Activated T-cell treated with anti-CD3 and anti-CD28 coated beads, Interleukin-2, amount 50 U/mL, for 4 hours (primary cell): ENCODE results near the gene MMP7. TPM values are rescaled to one million over a fixed set of nuclear protein-coding genes. Genes with fewer than 3 reads are reported as not detected.

ENCODE experiments used
- ATAC-seq, 2 donors: fragments of 200-7000 bp; cut with Tn5 transposase; one replicate each; pipeline ENCODE4 v1.10.0; 2021
- DNase-seq: peaks from one replicate; pipeline ENCODE4 v3.0.0-alpha.2; 2020
- H3K27me3 Mint-ChIP-seq: one replicate; pipeline ENCODE4 v1.8.0; 2021; ENCODE audit warnings: low read depth, mixed read lengths
- H3K36me3 Mint-ChIP-seq: one replicate; pipeline ENCODE4 v1.8.0; 2022; ENCODE audit warnings: mixed read lengths; ENCODE audit not compliant: insufficient read depth
- H3K4me1 Mint-ChIP-seq: one replicate; pipeline ENCODE4 v1.8.0; 2021; ENCODE audit warnings: low read depth, mixed read lengths
- H3K4me3 Mint-ChIP-seq: one replicate; pipeline ENCODE4 v1.8.0; 2021; ENCODE audit warnings: mild to moderate bottlenecking, moderate library complexity, mixed read lengths
- H3K9me3 Mint-ChIP-seq: one replicate; pipeline ENCODE4 v1.8.0; 2021; ENCODE audit warnings: mixed read lengths
- total RNA-seq, 3 donors: library from RNA; stranded (reverse); gene quantifications; one replicate each; pipeline ENCODE4 v1.2.1, GENCODE V29; 2021

The MMP7 gene
- total RNA-seq, 3 donors from 2014 or later, result 0.19 to 0.53 (median 0.47) TPM

DNA sequence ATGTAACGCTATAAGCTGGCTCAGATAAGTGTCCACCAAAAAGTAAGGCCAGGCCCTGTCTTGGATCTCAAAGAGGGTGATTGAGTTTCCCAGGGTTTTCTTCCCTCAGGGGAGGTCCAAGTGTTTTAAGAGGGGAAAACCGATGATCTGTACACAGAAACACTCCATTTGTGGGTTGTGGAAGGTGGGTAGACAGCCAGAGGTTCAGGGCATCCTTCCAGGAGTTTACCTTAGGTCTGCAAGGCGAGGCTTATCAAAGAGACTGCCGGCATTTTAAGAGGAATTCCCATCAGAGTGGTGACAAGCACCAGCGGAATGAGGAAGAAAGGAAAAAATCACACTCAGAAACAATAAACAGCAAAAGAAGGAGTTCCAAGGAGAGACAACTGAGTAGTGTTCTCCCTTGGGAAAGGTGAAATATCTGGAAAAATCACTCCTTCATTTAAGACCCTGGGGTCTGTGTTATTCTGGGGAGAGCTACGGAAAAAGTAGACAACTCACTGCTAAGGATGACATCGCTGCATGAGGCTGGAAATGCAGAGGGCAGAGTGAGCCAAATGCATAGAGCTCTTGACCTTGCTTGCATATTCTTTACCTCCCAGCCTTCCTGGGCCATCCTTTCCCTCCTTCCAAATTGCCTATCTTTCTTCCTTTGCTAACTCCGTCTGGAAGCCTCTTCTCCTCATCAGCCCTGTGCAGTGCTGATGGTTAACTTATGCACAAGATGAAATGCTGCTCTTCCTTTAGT, 22.1 kb upstream of the MMP7 start:
- H3K36me3 Mint-ChIP-seq, result no peaks in the 10 kb centered on the region
- ATAC-seq, result no peak

DNA sequence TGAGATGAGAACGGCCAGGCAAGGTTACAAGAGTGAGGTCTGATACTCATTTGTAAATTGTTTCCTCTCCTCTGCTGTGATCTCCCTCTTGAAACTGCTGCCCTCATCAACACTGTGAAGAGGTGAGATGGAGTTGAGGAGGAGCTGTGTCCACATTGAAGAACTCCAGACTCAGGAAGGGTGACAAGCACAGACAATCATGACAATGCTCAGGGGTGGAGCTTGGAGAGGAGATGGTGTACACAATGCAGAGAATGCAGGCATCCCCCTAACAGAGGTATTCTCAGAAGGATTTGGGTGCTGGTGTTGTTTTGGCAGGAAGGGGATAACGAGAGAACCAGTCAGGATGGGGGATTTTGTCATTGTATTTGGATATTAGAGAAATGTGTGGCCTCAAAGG, 21.5 kb upstream of the MMP7 start:
- Mint-ChIP-seq H3K4me1 (no peaks in the 10 kb centered on the region), H3K27me3 (peaks cover 2% of the 10 kb centered on the region), H3K4me3 (no peak overlapping the region), H3K9me3 (no peaks in the 10 kb centered on the region), H3K36me3 (no peaks in the 10 kb centered on the region)
- DNase-seq, result no peak
- ATAC-seq, result no peak

More for the DNA sequence above, 22.1 kb upstream of the MMP7 start:
- H3K9me3 Mint-ChIP-seq, result no peaks in the 10 kb centered on the region
- DNase-seq, result no peak
- no peaks in the 10 kb centered on the region for H3K4me1 Mint-ChIP-seq
- H3K4me3 Mint-ChIP-seq, result no peak overlapping the region
- H3K27me3 Mint-ChIP-seq, result peaks cover 2% of the 10 kb centered on the region

DNA sequence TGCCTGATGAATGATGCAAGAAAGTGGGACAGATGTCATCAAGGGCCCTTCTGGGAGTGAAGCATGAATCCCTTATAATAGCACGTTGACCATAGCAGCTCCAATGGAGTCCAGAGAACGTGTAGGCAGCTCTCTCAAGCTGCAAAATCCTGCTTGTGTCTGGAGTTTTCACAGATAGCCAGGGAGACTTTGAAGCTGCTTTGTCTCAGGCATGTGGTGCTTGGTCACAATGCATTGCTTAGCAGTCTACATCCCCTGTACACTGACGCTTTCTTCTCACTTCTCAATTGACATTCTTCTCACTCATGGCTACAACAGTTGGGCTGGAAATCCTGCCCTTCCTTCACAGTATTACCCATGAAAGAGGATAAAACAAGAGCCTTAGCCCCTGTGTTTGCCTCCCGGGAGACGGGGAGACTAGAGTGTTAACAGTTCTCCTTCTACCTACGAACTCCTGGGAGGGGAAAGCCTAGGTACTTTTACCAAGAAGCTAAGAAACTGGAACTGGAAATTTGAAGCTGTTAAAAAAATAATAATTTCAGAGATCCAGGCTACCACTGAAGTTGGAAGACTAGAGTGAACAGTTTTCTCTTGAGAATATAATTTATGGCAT, 20.7 kb upstream of the MMP7 start:
- peaks cover 2% of the 10 kb centered on the region for H3K27me3 Mint-ChIP-seq
- H3K4me3 Mint-ChIP-seq, result no peak overlapping the region
- H3K9me3 Mint-ChIP-seq, result no peaks in the 10 kb centered on the region
- H3K4me1 Mint-ChIP-seq, result peaks cover 3% of the 10 kb centered on the region
- H3K36me3 Mint-ChIP-seq, result no peaks in the 10 kb centered on the region
- no peak for DNase-seq
- no peak for ATAC-seq

DNA sequence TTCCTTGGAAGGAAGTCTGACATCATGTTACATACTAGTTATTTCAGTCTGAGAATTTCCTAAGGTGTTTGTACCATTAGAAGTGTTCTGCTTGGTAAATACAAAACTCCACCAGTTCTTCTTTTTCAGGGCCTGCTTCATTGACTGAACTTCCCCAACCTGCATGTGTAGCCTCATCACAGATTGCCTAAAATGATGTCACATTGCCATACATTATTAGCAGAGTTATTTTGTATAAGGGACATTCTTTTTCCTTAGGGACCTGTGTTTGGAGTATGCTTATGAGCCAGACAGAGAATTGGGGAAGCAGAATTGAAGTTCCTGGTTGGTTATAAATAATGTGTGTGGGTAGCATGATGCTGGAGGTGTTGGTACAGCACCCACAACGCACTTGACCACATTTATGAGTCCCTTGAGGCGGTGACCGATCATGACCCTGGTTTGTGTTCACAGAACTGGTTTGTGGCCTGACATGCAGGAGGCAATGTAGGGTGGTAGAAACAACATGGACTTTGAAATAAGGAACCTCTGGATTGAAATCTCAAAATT, 16.4 kb upstream of the MMP7 start:
- no peak for ATAC-seq
- no peaks in the 10 kb centered on the region for H3K27me3 Mint-ChIP-seq
- H3K9me3 Mint-ChIP-seq, result no peaks in the 10 kb centered on the region
- no peak for DNase-seq
- H3K4me3 Mint-ChIP-seq, result no peak overlapping the region
- H3K4me1 Mint-ChIP-seq, result peaks cover 9% of the 10 kb centered on the region
- H3K36me3 Mint-ChIP-seq, result no peaks in the 10 kb centered on the region

DNA sequence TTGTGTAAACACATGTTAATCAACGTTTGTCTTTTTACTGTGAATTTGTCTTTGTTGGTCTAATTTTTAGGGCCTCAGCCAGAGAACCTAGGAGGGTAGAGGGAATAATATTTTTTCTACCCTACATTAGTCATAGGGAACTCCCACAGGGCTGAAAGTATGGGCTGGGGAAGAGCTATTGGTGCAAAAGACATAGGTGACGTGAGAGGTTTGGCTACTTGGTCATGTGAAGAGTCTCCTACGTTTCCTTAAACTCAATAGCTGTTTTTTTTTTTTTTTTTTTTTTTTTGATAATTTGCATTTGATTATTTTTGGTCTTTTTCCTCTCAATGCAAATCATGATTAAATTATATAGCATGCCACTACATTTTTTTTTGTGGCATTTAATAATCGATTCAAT, 15.9 kb upstream of the MMP7 start:
- DNase-seq, result no peak
- H3K4me3 Mint-ChIP-seq, result no peak overlapping the region
- no peak for ATAC-seq
- H3K4me1 Mint-ChIP-seq, result peaks cover 9% of the 10 kb centered on the region
- H3K27me3 Mint-ChIP-seq, result no peaks in the 10 kb centered on the region
- no peaks in the 10 kb centered on the region for H3K36me3 Mint-ChIP-seq
- no peaks in the 10 kb centered on the region for H3K9me3 Mint-ChIP-seq

DNA sequence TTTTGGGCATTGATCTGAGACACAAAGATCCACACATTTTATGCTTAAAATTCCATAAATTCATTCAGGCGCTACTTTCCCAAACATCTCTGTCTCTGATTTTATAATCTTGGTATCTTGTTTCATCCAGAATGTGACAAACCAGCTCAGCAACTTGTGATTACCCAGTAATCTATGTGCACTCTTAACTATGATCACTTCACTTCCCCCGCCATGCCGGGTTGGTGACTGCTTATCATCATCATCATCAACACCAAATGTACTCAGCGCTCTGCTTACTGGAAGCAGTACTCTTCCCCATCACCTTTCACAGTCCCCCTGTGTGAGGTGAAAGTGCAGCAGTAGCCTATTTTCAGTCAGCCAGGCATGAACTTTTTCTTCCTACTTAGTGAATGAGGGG, 15.2 kb upstream of the MMP7 start:
- Mint-ChIP-seq H3K4me3 (no peak overlapping the region), H3K27me3 (no peaks in the 10 kb centered on the region), H3K9me3 (no peaks in the 10 kb centered on the region), H3K4me1 (peaks cover 9% of the 10 kb centered on the region), H3K36me3 (no peaks in the 10 kb centered on the region)
- no peak for ATAC-seq
- no peak for DNase-seq

DNA sequence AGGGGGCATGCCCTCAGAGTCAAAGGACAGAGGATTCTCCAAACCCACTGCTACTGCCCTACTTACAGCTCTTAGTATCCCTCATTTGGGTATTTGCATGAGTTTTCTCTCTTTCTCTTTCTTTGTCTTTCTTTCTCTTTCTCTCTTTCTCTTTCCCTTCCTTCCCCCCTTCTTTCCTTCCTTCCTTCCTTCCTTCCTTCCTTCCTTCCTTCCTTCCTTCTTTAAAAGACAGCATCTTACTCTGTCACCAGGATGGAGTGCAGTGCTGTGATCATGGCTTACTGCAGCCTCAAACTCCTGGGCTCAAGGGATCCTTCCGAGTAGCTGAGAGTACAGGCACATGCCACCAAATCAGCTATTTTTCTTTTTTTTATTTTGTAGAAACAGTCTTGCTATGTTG, 14.0 kb upstream of the MMP7 start:
- Mint-ChIP-seq H3K9me3 (no peaks in the 10 kb centered on the region), H3K4me3 (no peak overlapping the region), H3K27me3 (no peaks in the 10 kb centered on the region), H3K4me1 (peaks cover 9% of the 10 kb centered on the region), H3K36me3 (no peaks in the 10 kb centered on the region)
- DNase-seq (no peak), ATAC-seq (no peak)

DNA sequence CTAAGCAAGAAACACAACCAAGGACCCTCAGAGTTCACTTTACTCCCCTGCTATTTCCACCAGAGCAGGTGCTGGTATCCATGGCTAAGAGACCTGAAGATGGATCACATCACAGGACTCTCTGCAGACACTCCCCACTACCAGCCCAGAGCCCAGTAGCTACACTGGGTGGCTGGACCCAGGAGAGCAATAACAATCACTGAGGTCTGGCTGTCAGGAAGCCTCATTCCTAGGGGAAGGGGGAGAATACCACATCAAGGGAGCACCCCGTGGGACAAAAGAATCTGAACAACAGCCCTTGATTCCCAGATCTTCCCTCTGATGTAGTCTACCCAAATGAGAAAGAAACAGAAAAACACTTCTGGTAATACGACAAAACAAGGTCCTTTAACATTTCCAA, 9.0 kb upstream of the MMP7 start:
- Mint-ChIP-seq H3K9me3 (no peaks in the 10 kb centered on the region), H3K27me3 (peaks cover 8% of the 10 kb centered on the region), H3K4me3 (no peak overlapping the region), H3K4me1 (no peaks in the 10 kb centered on the region), H3K36me3 (no peaks in the 10 kb centered on the region)
- DNase-seq, result no peak
- no peak for ATAC-seq

DNA sequence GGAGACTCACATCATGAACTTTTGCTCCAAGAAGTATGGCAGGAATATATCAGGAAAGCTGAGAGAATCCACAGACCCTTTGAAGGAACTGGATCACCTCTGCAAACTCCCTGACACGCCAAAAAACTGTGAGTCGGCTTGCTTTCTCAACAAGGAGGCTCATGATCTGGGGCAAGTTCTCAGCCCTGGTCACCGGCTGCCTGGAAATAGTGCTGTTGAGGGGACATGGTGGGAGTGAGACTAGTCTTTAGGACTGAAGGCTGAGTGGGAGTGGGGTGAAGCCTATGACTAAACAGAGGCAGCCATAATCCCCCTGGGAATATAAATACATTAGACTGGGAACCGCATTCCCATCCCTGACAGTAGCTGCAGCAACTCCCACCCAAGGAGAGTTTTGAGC, 8.4 kb upstream of the MMP7 start:
- Mint-ChIP-seq H3K36me3 (no peaks in the 10 kb centered on the region), H3K4me3 (no peak overlapping the region), H3K4me1 (no peaks in the 10 kb centered on the region), H3K27me3 (peaks cover 12% of the 10 kb centered on the region), H3K9me3 (no peaks in the 10 kb centered on the region)
- ATAC-seq, result no peak
- DNase-seq, result no peak

DNA sequence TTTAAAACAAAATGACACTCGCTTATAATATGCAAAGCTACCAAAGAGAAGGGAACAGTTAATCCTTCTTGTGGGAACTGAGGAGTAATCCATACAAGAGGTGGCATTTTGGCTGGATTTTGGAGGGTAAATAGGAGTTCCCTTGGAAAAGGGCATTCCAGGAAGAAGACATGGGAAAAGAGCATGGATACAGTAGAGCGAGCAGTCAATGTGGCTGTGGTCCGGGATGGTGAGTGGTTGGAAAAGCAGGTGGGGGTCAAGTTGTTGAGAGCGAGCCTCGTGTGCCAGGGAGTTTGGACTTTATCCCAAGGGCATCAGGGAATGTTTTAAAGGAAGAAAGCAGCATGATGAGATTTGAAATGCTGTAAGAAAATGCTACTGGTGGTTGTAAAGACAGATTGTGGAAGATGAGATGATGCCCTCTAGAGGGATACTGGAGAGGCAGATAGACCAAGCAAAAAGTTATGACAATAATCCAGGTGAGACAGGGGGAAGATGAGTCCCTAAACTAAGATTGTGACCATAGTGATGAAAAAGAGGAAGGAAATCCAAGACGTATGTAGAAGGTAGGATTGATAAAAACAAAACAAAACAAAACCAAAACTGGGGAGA, 3.8 kb upstream of the MMP7 start:
- Mint-ChIP-seq H3K4me1 (no peaks in the 10 kb centered on the region), H3K9me3 (no peaks in the 10 kb centered on the region), H3K4me3 (no peak overlapping the region), H3K27me3 (peaks cover 12% of the 10 kb centered on the region), H3K36me3 (no peaks in the 10 kb centered on the region)
- no peak for DNase-seq
- ATAC-seq, result no peak

DNA sequence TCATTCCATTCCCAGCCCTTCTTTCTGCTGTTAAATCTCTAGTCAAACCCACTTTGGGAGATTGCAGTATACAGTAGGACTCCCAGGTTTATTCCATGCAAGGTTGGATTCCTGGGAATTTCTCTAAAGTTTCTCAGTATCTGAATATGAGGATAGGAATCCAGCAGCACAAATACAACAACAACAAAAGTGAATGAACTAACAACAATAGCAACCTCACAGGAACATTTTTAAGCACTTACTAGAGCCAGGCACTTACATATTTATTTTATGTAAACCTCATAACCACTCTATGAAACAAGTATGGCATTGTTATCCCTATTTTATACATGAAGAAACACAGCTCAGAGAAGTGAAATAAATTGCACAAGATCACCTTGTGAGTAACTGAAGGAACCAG, 1.9 kb downstream of the MMP7 start:
- Mint-ChIP-seq H3K9me3 (no peaks in the 10 kb centered on the region), H3K36me3 (no peaks in the 10 kb centered on the region), H3K4me3 (no peak overlapping the region), H3K4me1 (peaks cover 2% of the 10 kb centered on the region), H3K27me3 (peaks cover 2% of the 10 kb centered on the region)
- DNase-seq (no peak), ATAC-seq (no peak)

DNA sequence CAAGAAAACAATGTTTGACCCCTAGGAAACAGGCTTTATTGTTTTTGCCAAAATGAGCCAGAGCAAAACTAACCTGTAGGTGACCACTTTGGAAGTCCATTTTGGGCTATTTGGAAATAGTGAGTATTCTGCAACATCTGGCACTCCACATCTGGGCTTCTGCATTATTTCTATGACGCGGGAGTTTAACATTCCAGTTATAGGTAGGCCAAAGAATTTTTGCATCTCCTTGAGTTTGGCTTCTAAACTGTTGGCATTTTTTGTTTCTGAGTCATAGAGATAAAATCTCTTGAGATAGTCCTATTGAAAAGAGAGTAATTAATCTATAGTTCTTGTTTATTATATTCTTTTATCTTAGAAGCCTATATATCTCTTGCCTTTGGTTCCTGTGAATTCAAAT, 2.9 kb downstream of the MMP7 start:
- Mint-ChIP-seq H3K27me3 (peaks cover 4% of the 10 kb centered on the region), H3K4me3 (no peak overlapping the region), H3K4me1 (peaks cover 3% of the 10 kb centered on the region), H3K9me3 (no peaks in the 10 kb centered on the region), H3K36me3 (no peaks in the 10 kb centered on the region)
- no peak for DNase-seq
- ATAC-seq, result no peak

DNA sequence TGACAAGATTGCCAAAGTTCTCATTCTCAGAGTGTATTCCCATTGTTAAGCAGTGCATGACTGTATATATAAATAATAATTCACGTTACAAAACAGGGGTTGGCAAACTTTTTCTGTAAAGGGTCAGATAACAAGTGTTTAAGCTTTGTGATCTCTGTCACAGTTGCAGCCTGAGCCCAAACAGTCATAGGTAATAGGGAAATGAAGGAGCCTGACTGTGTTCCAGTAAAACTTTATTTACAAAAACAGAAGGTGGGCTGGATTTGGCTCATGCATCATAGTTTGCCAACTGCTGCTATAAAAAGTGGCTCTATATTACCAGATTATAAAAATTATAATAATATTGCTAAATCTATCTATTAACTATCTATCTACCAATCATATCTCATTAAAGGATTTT, 3.5 kb downstream of the MMP7 start:
- H3K4me3 Mint-ChIP-seq, result no peak overlapping the region
- peaks cover 9% of the 10 kb centered on the region for H3K27me3 Mint-ChIP-seq
- H3K9me3 Mint-ChIP-seq, result no peaks in the 10 kb centered on the region
- ATAC-seq (no peak), DNase-seq (no peak)
- no peaks in the 10 kb centered on the region for H3K36me3 Mint-ChIP-seq
- peaks cover 5% of the 10 kb centered on the region for H3K4me1 Mint-ChIP-seq

DNA sequence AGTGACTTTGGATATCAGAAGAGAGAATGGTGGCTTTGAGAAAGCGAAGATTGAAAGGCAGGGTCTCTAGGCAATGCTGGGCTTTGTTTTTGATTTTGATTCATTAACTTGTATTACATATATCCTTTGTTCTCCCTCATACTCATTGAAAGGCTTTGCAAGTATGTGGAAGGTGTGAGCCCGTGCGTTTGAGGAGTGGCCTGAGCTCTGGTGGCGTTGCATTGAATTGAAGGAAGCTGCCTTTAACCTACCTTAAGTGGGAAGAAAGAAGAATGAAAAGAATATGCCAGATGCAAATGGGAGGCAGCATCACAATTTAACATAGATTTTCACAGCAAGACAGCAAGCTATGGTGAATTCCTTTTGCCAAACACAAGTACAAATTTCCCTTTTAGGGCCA, 6.7 kb downstream of the MMP7 start:
- no peak overlapping the region for H3K4me3 Mint-ChIP-seq
- DNase-seq, result no peak
- no peaks in the 10 kb centered on the region for H3K9me3 Mint-ChIP-seq
- H3K27me3 Mint-ChIP-seq, result peaks cover 25% of the 10 kb centered on the region
- H3K4me1 Mint-ChIP-seq, result peaks cover 5% of the 10 kb centered on the region
- no peaks in the 10 kb centered on the region for H3K36me3 Mint-ChIP-seq
- no peak for ATAC-seq

DNA sequence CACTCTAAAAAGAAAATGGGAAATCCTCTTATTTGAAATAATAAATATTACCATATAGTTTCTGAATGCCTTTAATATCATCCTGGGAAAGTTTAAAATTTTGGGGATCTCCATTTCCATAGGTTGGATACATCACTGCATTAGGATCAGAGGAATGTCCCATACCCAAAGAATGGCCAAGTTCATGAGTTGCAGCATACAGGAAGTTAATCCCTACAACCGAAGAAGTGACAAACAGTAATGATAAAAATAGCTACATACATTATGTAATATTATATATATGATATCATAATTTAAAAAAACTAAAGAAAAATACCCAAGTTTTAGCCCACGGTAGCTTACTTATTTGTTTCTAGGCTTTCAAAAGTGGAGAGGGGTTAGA, 7.4 kb downstream of the MMP7 start:
- DNase-seq (no peak), ATAC-seq (no peak)
- Mint-ChIP-seq H3K9me3 (no peaks in the 10 kb centered on the region), H3K4me3 (no peak overlapping the region), H3K36me3 (no peaks in the 10 kb centered on the region), H3K27me3 (peaks cover 25% of the 10 kb centered on the region), H3K4me1 (peaks cover 5% of the 10 kb centered on the region)
